Stimulated activated naive CD4-positive, alpha-beta T cell (primary cell): ENCODE measurements around the gene CCDC69.
"Not testable (repeated sequence)": the region's sequence is repeated elsewhere in the genome, so short reads cannot be mapped to it uniquely, and the experiment has no call there.

Source experiments
- DNase-seq, 6 experiments: peaks; one replicate each; lab custom pipeline; 2025; lab: John Stamatoyannopoulos, UW

CCDC69 gene

GRCh38 chr5:151192626-151193025 lies 31.3 kb downstream of the CCDC69 start:
- DNase-seq = no peak

- DNase-seq = no peak
These were observed 32.2 kb downstream of the CCDC69 start for GRCh38 chr5:151191661-151192060.

GRCh38 chr5:151189151-151189550 lies 34.7 kb downstream of the CCDC69 start:
- no peak for DNase-seq

GRCh38 chr5:151186538-151186937 lies 37.4 kb downstream of the CCDC69 start:
- no peak for DNase-seq

- no peak for DNase-seq
These were observed 37.8 kb downstream of the CCDC69 start for GRCh38 chr5:151186052-151186451.

- no peak for DNase-seq
These were observed 39.4 kb downstream of the CCDC69 start for GRCh38 chr5:151184316-151185042.

GRCh38 chr5:151183456-151184245 lies 40.2 kb downstream of the CCDC69 start:
- DNase-seq = no peak

- no peak for DNase-seq
These were observed 40.9 kb downstream of the CCDC69 start for GRCh38 chr5:151182976-151183375.

GRCh38 chr5:151182524-151182900 lies 41.4 kb downstream of the CCDC69 start:
- no peak for DNase-seq

- no peak for DNase-seq
These were observed 41.9 kb downstream of the CCDC69 start for GRCh38 chr5:151181818-151182523.

GRCh38 chr5:151180291-151180690 lies 43.6 kb downstream of the CCDC69 start:
- no peak for DNase-seq

- DNase-seq = no peak
These were observed 44.4 kb downstream of the CCDC69 start for GRCh38 chr5:151179489-151179840.

GRCh38 chr5:151178777-151179488 lies 45.0 kb downstream of the CCDC69 start:
- DNase-seq = no peak

- DNase-seq = no peak
These were observed 45.5 kb downstream of the CCDC69 start for GRCh38 chr5:151178372-151178771.

GRCh38 chr5:151176268-151176667 lies 47.6 kb downstream of the CCDC69 start:
- not testable (repeated sequence) for DNase-seq

- no peak for DNase-seq
These were observed 49.2 kb downstream of the CCDC69 start for GRCh38 chr5:151174612-151175101.

GRCh38 chr5:151173711-151174611 lies 49.9 kb downstream of the CCDC69 start:
- DNase-seq = no peak

- no peak for DNase-seq
These were observed 52.4 kb downstream of the CCDC69 start for GRCh38 chr5:151171529-151171928.

- no peak for DNase-seq
These were observed 55.1 kb downstream of the CCDC69 start for GRCh38 chr5:151168602-151169344.

- no peak for DNase-seq
These were observed 56.9 kb downstream of the CCDC69 start for GRCh38 chr5:151167022-151167421.
